Activated CD8-positive, alpha-beta memory T cell treated with anti-CD3 and anti-CD28 coated beads, Interleukin-2, amount 50 U/mL, for 1 hour (primary cell): Measurements from ENCODE around the gene ASTN2.

Source experiments
- DNase-seq: peaks from one replicate; pipeline ENCODE4 v3.0.0-alpha.2; 2020; ENCODE audit errors: extremely low read depth

The ASTN2 gene

GRCh38 chr9:116572095-116572748 is 842.6 kb downstream of the ASTN2 start:
- no peak for DNase-seq

- no peak for DNase-seq
Measured at GRCh38 chr9:116569111-116569510, 845.7 kb downstream of the ASTN2 start.

GRCh38 chr9:116566677-116567488 is 848.0 kb downstream of the ASTN2 start:
- no peak for DNase-seq

- DNase-seq: no peak
Measured at GRCh38 chr9:116565986-116566385, 848.9 kb downstream of the ASTN2 start.

GRCh38 chr9:116564266-116564793 is 850.5 kb downstream of the ASTN2 start:
- no peak for DNase-seq

- no peak for DNase-seq
Measured at GRCh38 chr9:116558818-116559540, 855.9 kb downstream of the ASTN2 start.

GRCh38 chr9:116558035-116558434 is 856.8 kb downstream of the ASTN2 start:
- no peak for DNase-seq

GRCh38 chr9:116555556-116556155 is 859.2 kb downstream of the ASTN2 start:
- DNase-seq: no peak

GRCh38 chr9:116555119-116555518 is 859.7 kb downstream of the ASTN2 start:
- no peak for DNase-seq

GRCh38 chr9:116550696-116551436 is 864.0 kb downstream of the ASTN2 start:
- DNase-seq: no peak

GRCh38 chr9:116549786-116550660 is 864.8 kb downstream of the ASTN2 start:
- no peak for DNase-seq

- DNase-seq: no peak
Measured at GRCh38 chr9:116549061-116549664, 865.7 kb downstream of the ASTN2 start.

GRCh38 chr9:116547729-116548426 is 867.0 kb downstream of the ASTN2 start:
- no peak for DNase-seq

- DNase-seq: no peak
Measured at GRCh38 chr9:116546711-116547581, 867.9 kb downstream of the ASTN2 start.

- DNase-seq: no peak
Measured at GRCh38 chr9:116544896-116545295, 870.0 kb downstream of the ASTN2 start.

GRCh38 chr9:116543731-116544400 is 871.0 kb downstream of the ASTN2 start:
- DNase-seq: no peak

GRCh38 chr9:116541402-116541801 is 873.5 kb downstream of the ASTN2 start:
- no peak for DNase-seq

- no peak for DNase-seq
Measured at GRCh38 chr9:116539549-116539948, 875.3 kb downstream of the ASTN2 start.
